Mucosa of descending colon (tissue), 3 donors: ENCODE measurements around the gene AKR7A3. TPM values are rescaled to one million over a fixed set of nuclear protein-coding genes. Genes with fewer than 3 reads are reported as not detected.

ENCODE experiments used
- ATAC-seq: fragments of 200-7000 bp; cut with Tn5 transposase; one replicate; pipeline ENCODE4 v1.9.1; 2020; ENCODE audit warnings: mild to moderate bottlenecking, moderate library complexity
- DNase-seq, 3 donors: peaks; one replicate each; pipeline ENCODE4 v3.0.0-alpha.2; 2020
- H3K36me3 ChIP-seq: fragments of 200-600 bp; one replicate; pipeline ENCODE4 v1.8.0; 2021; ENCODE audit warnings: low read depth, mild to moderate bottlenecking
- H3K4me1 ChIP-seq: fragments of 200-600 bp; one replicate; pipeline ENCODE4 v1.8.0; 2021; ENCODE audit warnings: low read depth, mild to moderate bottlenecking
- H3K4me3 ChIP-seq: fragments of 200-600 bp; one replicate; pipeline ENCODE4 v1.8.0; 2021; ENCODE audit warnings: mild to moderate bottlenecking
- H3K9me3 ChIP-seq: fragments of 200-600 bp; one replicate; pipeline ENCODE4 v1.8.0; 2021; ENCODE audit warnings: mild to moderate bottlenecking
- intact Hi-C, 2 donors: fragments of 100-400 bp; cut with DNase I in 1 of 2; cut with micrococcal nuclease in 1 of 2; formaldehyde crosslinking; loops; one replicate each; pipeline versions ENCODE4 v1.11.0 to v1.11.1; 2022; cut with DNase I, micrococcal nuclease
- total RNA-seq, 3 donors: library from RNA; stranded (reverse); fragmentation: NEBNext Ultra II Directional in 2 of 3; extraction: Animal tissue kit (Norgen Biotek cat#: 25700) in 2 of 3; gene quantifications; one replicate each; pipeline versions ENCODE4 v1.2.1 to v1.2.4, GENCODE V29; 2021 to 2023
- TF ChIP-seq, protein P1 (sequence below): fragments of 200-600 bp; IDR thresholded peaks from one replicate; pipeline ENCODE4 v1.8.0; 2022; ENCODE audit warnings: antibody characterized with exemption, mild to moderate bottlenecking
- donor health status: DM: no; HTN: no; CAD: no; lungs with moderate emphysema.
- donor health status: DM: no; HTN: no; CAD: no.
- donor health status: DM: no; HTN: yes; CAD: no.

Gene AKR7A3
- total RNA-seq, 3 donors from 2014 or later, result 40.9 to 97.8 (median 93.7) TPM

- intact Hi-C loops, result no loop called here
- Histone ChIP-seq H3K9me3 (no peaks in the 10 kb centered on the region), H3K4me1 (peaks cover 38% of the 10 kb centered on the region), H3K36me3 (peaks cover 3% of the 10 kb centered on the region), H3K4me3 (no peak overlapping the region)
- DNase-seq, result no peak
- TF ChIP-seq, protein P1, sequence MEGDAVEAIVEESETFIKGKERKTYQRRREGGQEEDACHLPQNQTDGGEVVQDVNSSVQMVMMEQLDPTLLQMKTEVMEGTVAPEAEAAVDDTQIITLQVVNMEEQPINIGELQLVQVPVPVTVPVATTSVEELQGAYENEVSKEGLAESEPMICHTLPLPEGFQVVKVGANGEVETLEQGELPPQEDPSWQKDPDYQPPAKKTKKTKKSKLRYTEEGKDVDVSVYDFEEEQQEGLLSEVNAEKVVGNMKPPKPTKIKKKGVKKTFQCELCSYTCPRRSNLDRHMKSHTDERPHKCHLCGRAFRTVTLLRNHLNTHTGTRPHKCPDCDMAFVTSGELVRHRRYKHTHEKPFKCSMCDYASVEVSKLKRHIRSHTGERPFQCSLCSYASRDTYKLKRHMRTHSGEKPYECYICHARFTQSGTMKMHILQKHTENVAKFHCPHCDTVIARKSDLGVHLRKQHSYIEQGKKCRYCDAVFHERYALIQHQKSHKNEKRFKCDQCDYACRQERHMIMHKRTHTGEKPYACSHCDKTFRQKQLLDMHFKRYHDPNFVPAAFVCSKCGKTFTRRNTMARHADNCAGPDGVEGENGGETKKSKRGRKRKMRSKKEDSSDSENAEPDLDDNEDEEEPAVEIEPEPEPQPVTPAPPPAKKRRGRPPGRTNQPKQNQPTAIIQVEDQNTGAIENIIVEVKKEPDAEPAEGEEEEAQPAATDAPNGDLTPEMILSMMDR, result no peak
- no peak for ATAC-seq
Measured at GRCh38 chr1:19310061-19310460, 21.5 kb upstream of the AKR7A3 start.

DNA sequence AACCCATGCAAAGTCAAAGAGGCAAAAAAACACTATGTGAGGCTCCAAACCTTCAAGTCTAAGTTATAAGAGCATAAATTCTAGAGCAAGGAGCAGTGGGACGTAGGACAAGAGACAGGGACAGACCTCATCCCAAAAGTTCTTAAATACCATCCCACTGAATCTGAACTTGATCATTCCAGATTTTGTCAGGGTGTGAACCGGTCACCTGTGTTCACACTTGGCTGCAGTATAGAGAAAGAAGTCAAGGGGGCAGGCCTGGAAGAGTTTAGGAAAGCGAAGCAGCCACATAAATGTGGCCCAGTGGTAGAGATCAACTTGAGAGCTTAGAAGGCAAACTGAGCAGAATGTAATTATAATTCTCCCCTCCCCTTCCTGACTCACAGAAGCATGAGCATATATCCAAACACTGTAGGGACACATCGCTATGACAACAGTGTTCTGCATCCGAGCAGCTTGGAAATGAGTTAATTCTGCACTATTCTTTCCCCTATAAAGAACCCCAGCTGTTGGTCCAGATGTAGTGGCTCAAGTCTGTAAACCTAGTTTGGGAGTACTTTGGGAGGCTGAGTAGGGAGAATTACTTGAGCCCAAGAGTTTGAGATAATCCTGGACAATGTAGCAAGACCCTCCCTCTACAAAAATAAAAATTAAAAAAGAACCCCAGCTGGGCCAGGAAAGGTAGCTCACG, 20.7 kb upstream of the AKR7A3 start:
- ATAC-seq (no peak), DNase-seq (no peak)
- TF ChIP-seq, protein P1, result no peak
- peaks cover 38% of the 10 kb centered on the region for H3K4me1 ChIP-seq
- intact Hi-C loops, result no loop called here
- no peak overlapping the region for H3K4me3 ChIP-seq
- no peaks in the 10 kb centered on the region for H3K9me3 ChIP-seq
- H3K36me3 ChIP-seq, result peaks cover 3% of the 10 kb centered on the region

DNA sequence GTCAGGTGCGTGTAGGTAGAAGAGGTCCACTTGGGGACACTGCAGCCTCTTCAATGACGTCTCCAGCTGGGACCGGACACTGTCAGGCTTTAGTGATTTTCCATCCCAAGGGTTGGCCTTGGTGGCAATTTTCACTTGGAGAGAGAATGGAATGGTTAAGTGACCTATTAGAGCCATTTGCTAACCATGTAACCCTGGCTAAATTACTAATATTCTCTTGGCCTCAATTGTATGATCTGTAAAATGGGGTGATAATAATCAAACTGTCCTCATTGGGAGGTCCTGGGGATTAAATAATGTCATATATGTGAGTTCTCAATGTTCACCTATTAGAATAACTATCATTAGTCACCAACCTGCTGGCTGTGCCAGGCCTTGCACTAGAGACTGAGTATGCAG, 19.9 kb upstream of the AKR7A3 start:
- H3K9me3 ChIP-seq, result no peaks in the 10 kb centered on the region
- ATAC-seq (no peak), DNase-seq (no peak)
- H3K36me3 ChIP-seq, result peaks cover 3% of the 10 kb centered on the region
- peaks cover 37% of the 10 kb centered on the region for H3K4me1 ChIP-seq
- intact Hi-C loops, result no loop called here
- TF ChIP-seq, protein P1, result no peak
- H3K4me3 ChIP-seq, result no peak overlapping the region

GRCh38 chr1:19307794-19308508, 19.4 kb upstream of the AKR7A3 start:
- H3K4me3 ChIP-seq, result no peak overlapping the region
- no peaks in the 10 kb centered on the region for H3K9me3 ChIP-seq
- peaks cover 3% of the 10 kb centered on the region for H3K36me3 ChIP-seq
- DNase-seq, result peak; percentile 85 to 87 (median 85)
- peaks cover 33% of the 10 kb centered on the region for H3K4me1 ChIP-seq
- TF ChIP-seq, protein P1, result no peak
- ATAC-seq, result peak; percentile 65
- intact Hi-C loops, result no loop called here

GRCh38 chr1:19306941-19307340, 18.4 kb upstream of the AKR7A3 start:
- no peak overlapping the region for H3K4me3 ChIP-seq
- no peaks in the 10 kb centered on the region for H3K9me3 ChIP-seq
- H3K36me3 ChIP-seq, result peaks cover 4% of the 10 kb centered on the region
- DNase-seq (no peak), ATAC-seq (no peak)
- H3K4me1 ChIP-seq, result peaks cover 28% of the 10 kb centered on the region
- intact Hi-C loops, result no loop called here
- TF ChIP-seq, protein P1, result no peak
